OCI-LY1 (cell line): ENCODE measurements around the gene UBASH3B.

ENCODE experiments used
- EZH2 ChIP-seq: fragments of 200-600 bp; sonication (generic), shearing (Covaris generic); IDR thresholded peaks from 2 replicates; pipeline ENCODE4 v1.8.0; 2017; ENCODE audit warnings: borderline replicate concordance, mixed run types, mild to moderate bottlenecking, antibody characterized with exemption, low read length, moderate library complexity, mixed read lengths
- TF ChIP-seq, protein P1 (sequence below): fragments of 200-600 bp; sonication (generic), shearing (Covaris generic); IDR thresholded peaks from 2 replicates; pipeline ENCODE4 v1.5.1; 2017; ENCODE audit warnings: mild to moderate bottlenecking, antibody characterized with exemption, low read length, moderate library complexity, mixed read lengths

GRCh38 chr11:122793515-122793914 is 138.0 kb downstream of the UBASH3B start:
- TF ChIP-seq EZH2, result no peak
- TF ChIP-seq, protein P1, sequence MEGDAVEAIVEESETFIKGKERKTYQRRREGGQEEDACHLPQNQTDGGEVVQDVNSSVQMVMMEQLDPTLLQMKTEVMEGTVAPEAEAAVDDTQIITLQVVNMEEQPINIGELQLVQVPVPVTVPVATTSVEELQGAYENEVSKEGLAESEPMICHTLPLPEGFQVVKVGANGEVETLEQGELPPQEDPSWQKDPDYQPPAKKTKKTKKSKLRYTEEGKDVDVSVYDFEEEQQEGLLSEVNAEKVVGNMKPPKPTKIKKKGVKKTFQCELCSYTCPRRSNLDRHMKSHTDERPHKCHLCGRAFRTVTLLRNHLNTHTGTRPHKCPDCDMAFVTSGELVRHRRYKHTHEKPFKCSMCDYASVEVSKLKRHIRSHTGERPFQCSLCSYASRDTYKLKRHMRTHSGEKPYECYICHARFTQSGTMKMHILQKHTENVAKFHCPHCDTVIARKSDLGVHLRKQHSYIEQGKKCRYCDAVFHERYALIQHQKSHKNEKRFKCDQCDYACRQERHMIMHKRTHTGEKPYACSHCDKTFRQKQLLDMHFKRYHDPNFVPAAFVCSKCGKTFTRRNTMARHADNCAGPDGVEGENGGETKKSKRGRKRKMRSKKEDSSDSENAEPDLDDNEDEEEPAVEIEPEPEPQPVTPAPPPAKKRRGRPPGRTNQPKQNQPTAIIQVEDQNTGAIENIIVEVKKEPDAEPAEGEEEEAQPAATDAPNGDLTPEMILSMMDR, result no peak
